IMR-90 (cell line): ENCODE data around the gene PEA15. TPM values are rescaled to one million over a fixed set of nuclear protein-coding genes. Genes with fewer than 3 reads are reported as not detected.

Experiments used
- ATAC-seq: fragments of 200-7000 bp; cut with Tn5 transposase; 2 replicates; pipeline ENCODE4 v1.9.1; 2020; ENCODE audit warnings: low read depth, mild to moderate bottlenecking, moderate library complexity
- BruUV-seq: library from RNA; stranded (reverse); fragments of 400-500 nt; replicated peaks from 2 replicates; lab custom pipeline; 2021; lab: Mats Ljungman, UMichigan
- CTCF ChIA-PET: fragments of 300-600 bp; formaldehyde crosslinking; extraction: SDS; loops from one replicate; lab custom pipeline; 2021; ENCODE audit warnings: antibody characterized with exemption; lab: Yijun Ruan, JAX
- POLR2A ChIA-PET: fragments of 300-600 bp; sonication (Branson Sonifier 250); formaldehyde crosslinking; loops from one replicate; lab custom pipeline; 2022; ENCODE audit warnings: antibody characterized with exemption; ENCODE audit not compliant: unreplicated experiment; lab: Charles Lee
- DNase-seq: peaks from one replicate; pipeline ENCODE4 v3.0.0; 2013
- H2AFZ ChIP-seq: replicated peaks from 2 replicates; pipeline ENCODE3; 2013; ENCODE audit warnings: low read length, mild to moderate bottlenecking; ENCODE audit not compliant: poor library complexity
- H2AK5ac ChIP-seq: 2 replicates; pipeline ENCODE4 v1.6.1; 2013; ENCODE audit warnings: low read depth, low read length, inconsistent platforms
- H2AK9ac ChIP-seq: replicated peaks from 2 replicates; pipeline ENCODE3; 2013; ENCODE audit warnings: mild to moderate bottlenecking, low read depth, low read length, moderate library complexity; ENCODE audit not compliant: poor library complexity
- H2BK120ac ChIP-seq: 2 replicates; pipeline ENCODE4 v1.6.1; 2013; ENCODE audit warnings: low read depth, low read length, inconsistent platforms
- H2BK15ac ChIP-seq: 3 replicates; pipeline ENCODE4 v1.6.1; 2013; ENCODE audit warnings: low read depth, low read length, inconsistent platforms
- H2BK20ac ChIP-seq: 2 replicates; pipeline ENCODE4 v1.6.1; 2013; ENCODE audit warnings: low read depth, mild to moderate bottlenecking, inconsistent platforms, low read length, moderate library complexity
- H2BK5ac ChIP-seq: 2 replicates; pipeline ENCODE4 v1.6.1; 2013; ENCODE audit warnings: mild to moderate bottlenecking, low read depth, low read length, inconsistent platforms; ENCODE audit not compliant: poor library complexity, severe bottlenecking
- H3K14ac ChIP-seq: replicated peaks from 2 replicates; pipeline ENCODE4 v1.6.1; 2013; ENCODE audit warnings: low read depth, low read length, inconsistent platforms
- H3K18ac ChIP-seq: 2 replicates; pipeline ENCODE4 v1.6.1; 2013; ENCODE audit warnings: low read depth, low read length, control low read depth
- H3K23ac ChIP-seq: 2 replicates; pipeline ENCODE4 v1.6.1; 2013; ENCODE audit warnings: low read depth, low read length, inconsistent platforms
- H3K27ac ChIP-seq: 2 replicates; pipeline ENCODE4 v1.5.1; 2013; ENCODE audit warnings: mild to moderate bottlenecking, control low read depth, low read length; ENCODE audit not compliant: insufficient read depth
- H3K27me3 ChIP-seq: 2 replicates; pipeline ENCODE4 v1.6.1; 2013; ENCODE audit warnings: low read length; ENCODE audit not compliant: control insufficient read depth, insufficient read depth
- H3K36me3 ChIP-seq: 2 replicates; pipeline ENCODE4 v1.6.1; 2013; ENCODE audit warnings: low read length, mixed read lengths; ENCODE audit not compliant: control insufficient read depth, insufficient read depth
- H3K4ac ChIP-seq: 2 replicates; pipeline ENCODE4 v1.6.1; 2013; ENCODE audit warnings: low read depth, low read length, inconsistent platforms
- H3K4me1 ChIP-seq: 2 replicates; pipeline ENCODE4 v1.6.1; 2013; ENCODE audit warnings: low read length, mixed read lengths; ENCODE audit not compliant: control insufficient read depth, insufficient read depth
- H3K4me2 ChIP-seq: 2 replicates; pipeline ENCODE4 v1.6.1; 2013; ENCODE audit warnings: low read depth, mild to moderate bottlenecking, control low read depth, low read length, moderate library complexity
- H3K4me3 ChIP-seq: 2 replicates; pipeline ENCODE4 v1.5.1; 2013; ENCODE audit warnings: low read depth, mild to moderate bottlenecking, control low read depth, low read length, moderate library complexity; ENCODE audit not compliant: insufficient read depth
- H3K56ac ChIP-seq: 2 replicates; pipeline ENCODE4 v1.6.1; 2013; ENCODE audit warnings: low read length, inconsistent platforms; ENCODE audit not compliant: insufficient read depth; ENCODE audit errors: extremely low read depth
- H3K79me1 ChIP-seq, 2 experiments: 2 replicates each; pipeline ENCODE4 v1.6.1; 2013; ENCODE audit warnings: low read length in 2 of 2, inconsistent platforms in 1 of 2, low read depth in 1 of 2
- H3K9ac ChIP-seq: 2 replicates; pipeline ENCODE4 v1.6.1; 2013; ENCODE audit warnings: low read depth, low read length, control low read depth
- H3K9me1 ChIP-seq: 2 replicates; pipeline ENCODE4 v1.6.1; 2013; ENCODE audit warnings: low read length, inconsistent platforms; ENCODE audit not compliant: insufficient read depth
- H3K9me3 ChIP-seq: 2 replicates; pipeline ENCODE4 v1.6.1; 2013; ENCODE audit warnings: low read length; ENCODE audit not compliant: control insufficient read depth, insufficient read depth
- H4K20me1 ChIP-seq: 2 replicates; pipeline ENCODE4 v1.6.1; 2013; ENCODE audit warnings: low read length, inconsistent platforms; ENCODE audit not compliant: insufficient read depth
- H4K5ac ChIP-seq: 2 replicates; pipeline ENCODE4 v1.6.1; 2013; ENCODE audit warnings: mild to moderate bottlenecking, low read depth, low read length, control low read depth
- H4K8ac ChIP-seq, 2 experiments: 2 replicates each; pipeline ENCODE4 v1.6.1; 2013; ENCODE audit warnings: low read depth in 2 of 2, low read length in 2 of 2, control low read depth in 1 of 2, inconsistent platforms in 1 of 2
- H4K91ac ChIP-seq: 2 replicates; pipeline ENCODE4 v1.6.1; 2013; ENCODE audit warnings: low read depth, low read length, inconsistent platforms; ENCODE audit not compliant: insufficient read depth
- BHLHE40 ChIP-seq: fragments of 150-350 bp; IDR thresholded peaks from 2 replicates; pipeline ENCODE4 v1.6.1; 2016; ENCODE audit warnings: mild to moderate bottlenecking, low read depth, low read length
- CEBPB ChIP-seq: IDR thresholded peaks from 2 replicates; pipeline ENCODE4 v1.6.1; 2012; ENCODE audit warnings: low read depth, low read length, improper control_type of control experiment
- CHD1 ChIP-seq: IDR thresholded peaks from 2 replicates; pipeline ENCODE4 v1.6.1; 2012; ENCODE audit warnings: low read depth, low read length, improper control_type of control experiment
- MAZ ChIP-seq: IDR thresholded peaks from 2 replicates; pipeline ENCODE4 v1.6.1; 2012; ENCODE audit warnings: low read depth, mild to moderate bottlenecking, low read length, improper control_type of control experiment, moderate library complexity, borderline replicate concordance
- MXI1 ChIP-seq: IDR thresholded peaks from 2 replicates; pipeline ENCODE4 v1.6.1; 2012; ENCODE audit warnings: low read depth, mild to moderate bottlenecking, low read length, moderate library complexity, borderline replicate concordance
- RAD21 ChIP-seq: IDR thresholded peaks from 2 replicates; pipeline ENCODE4 v1.6.1; 2012; ENCODE audit warnings: low read length, improper control_type of control experiment
- RFX5 ChIP-seq: IDR thresholded peaks from 2 replicates; pipeline ENCODE4 v1.8.0; 2012; ENCODE audit warnings: low read depth, mild to moderate bottlenecking, low read length, moderate library complexity
- SMC3 ChIP-seq: fragments of 150-350 bp; IDR thresholded peaks from 2 replicates; pipeline ENCODE4 v1.6.1; 2016; ENCODE audit warnings: low read depth, mild to moderate bottlenecking, antibody characterized with exemption, low read length, moderate library complexity
- WGBS, 2 experiments: methylation state at CpG; one replicate each; pipeline versions ENCODE4 v1.1.5 to v1.1.7; 2013; ENCODE audit warnings: missing lambda C conversion rate in 2 of 2; ENCODE audit not compliant: insufficient read length in 1 of 2; ENCODE audit errors: extremely low coverage in 2 of 2; 5-methylcytosine and 5-hydroxymethylcytosine counted together
- dilution Hi-C: fragments of 300-500 bp; cut with HindIII; formaldehyde crosslinking; loops from one replicate; pipeline ENCODE4 v1.14.3; 2018; ENCODE audit warnings: low sequenced_read_pairs; ENCODE audit not compliant: unreplicated experiment
- in situ Hi-C: fragments of 300-500 bp; cut with MboI; formaldehyde crosslinking; loops from 3 replicates; pipeline ENCODE4 v1.14.3; 2019; ENCODE audit warnings: low sequenced_read_pairs, inconsistent platforms, mixed read lengths
- intact Hi-C: fragments of 100-400 bp; cut with micrococcal nuclease; formaldehyde crosslinking; loops from 2 replicates; pipeline ENCODE4 v1.10.0; 2022
- polyA plus RNA-seq, 3 experiments: library from polyadenylated mRNA; depleted of rRNA; stranded (reverse); fragments of >200 nt; gene quantifications; 2 replicates each; pipeline ENCODE4 v1.2.3, GENCODE V29; 2012; ENCODE audit warnings: low replicate concordance in 1 of 3
- total RNA-seq: library from RNA; depleted of rRNA; stranded (reverse); fragments of >200 nt; gene quantifications from 2 replicates; pipeline ENCODE4 v1.2.3, GENCODE V29; 2012
- TF ChIP-seq, protein P1 (sequence below): conservative IDR thresholded peaks from 2 replicates; pipeline ENCODE4 v1.5.1; 2012; ENCODE audit warnings: mild to moderate bottlenecking, low read depth, low read length, improper control_type of control experiment
- TF ChIP-seq, protein P2 (sequence below): fragments of 150-350 bp; IDR thresholded peaks from 2 replicates; pipeline ENCODE4 v1.6.1; 2016; ENCODE audit warnings: low read depth, mild to moderate bottlenecking, low read length, moderate library complexity, borderline replicate concordance

The PEA15 gene
- total and polyA plus RNA-seq, 2 of the 4 experiments (the other 2 are of a cell fraction), result 296 to 754 TPM

DNA sequence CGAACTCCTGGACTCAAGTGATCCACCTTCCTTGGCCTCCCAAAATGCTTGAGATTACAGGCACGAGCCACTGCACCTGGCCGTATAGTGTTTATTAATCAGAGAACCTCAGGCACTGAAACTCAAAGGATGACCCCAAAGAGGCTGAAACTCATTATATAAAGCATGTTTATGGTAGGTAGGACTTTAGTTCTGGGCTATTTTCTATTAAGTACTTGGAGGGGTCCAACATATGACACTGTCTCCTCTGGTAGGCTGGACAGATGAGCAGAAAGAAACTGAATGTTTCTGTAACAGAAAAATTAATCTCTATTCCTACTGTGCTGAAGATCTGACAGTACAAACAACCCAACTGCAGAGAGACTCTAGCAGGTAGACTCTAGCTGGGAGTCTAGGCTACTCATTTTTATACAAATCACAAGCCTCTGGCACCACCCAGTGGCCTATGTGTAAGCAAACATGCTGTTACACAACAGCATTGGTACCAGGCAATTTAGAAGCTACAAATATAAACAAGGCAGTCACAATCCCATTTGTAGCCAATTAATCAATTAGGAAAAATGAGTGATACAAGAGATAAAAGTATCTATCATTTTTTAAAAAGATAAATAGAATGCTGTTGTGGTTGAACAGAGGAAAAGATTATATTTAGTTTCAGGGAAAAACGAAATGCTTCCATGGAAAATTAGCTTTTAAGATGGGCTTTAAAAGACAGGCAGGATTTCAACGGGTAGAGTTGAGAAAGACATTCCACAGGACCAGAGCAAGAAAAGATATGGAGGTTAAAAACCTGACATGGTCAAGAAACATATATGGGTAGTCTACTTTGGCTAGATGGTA lies 46.7 kb downstream of the PEA15 start:
- Histone ChIP-seq H3K4me1 (no peaks in the 10 kb centered on the region), H2BK5ac (no peak overlapping the region), H4K5ac (no peak overlapping the region), H2AK5ac (no peak overlapping the region), H4K8ac (no peak overlapping the region), H3K4ac (no peak overlapping the region), H2BK20ac (no peak overlapping the region), H2AFZ (no peak overlapping the region), H3K18ac (no peak overlapping the region), H4K20me1 (peaks cover 13% of the 10 kb centered on the region), H3K4me3 (no peak overlapping the region), H3K14ac (no peak overlapping the region), H3K36me3 (peaks cover 2% of the 10 kb centered on the region), H3K9me1 (no peaks in the 10 kb centered on the region), H3K9me3 (no peaks in the 10 kb centered on the region), H3K79me1 (peaks cover 14 to 42% of the 10 kb centered on the region in 2 experiments; a peak in 3 of 4 replicates), H2BK120ac (no peak overlapping the region), H3K4me2 (no peak overlapping the region), H3K9ac (no peak overlapping the region), H3K23ac (no peak overlapping the region), H2AK9ac (no peak overlapping the region), H3K27me3 (no peaks in the 10 kb centered on the region), H4K91ac (no peak overlapping the region), H3K56ac (no peak overlapping the region), H3K27ac (no peak overlapping the region), H2BK15ac (no peak overlapping the region)
- CTCF ChIA-PET, result interaction anchor here (0.6 to 2.8 kb wide), 27 partner anchors 8 to 179 kb away, joined by 3 to 26 read pairs (median 5); partner anchors contain the start of genes CASQ1 and PEX19
- ATAC-seq, result peak; percentile 85
- peak; percentile 77 for DNase-seq
- intact Hi-C loops, result no loop called here
- TF ChIP-seq MAZ (no peak), CEBPB (peak; percentile 95), SMC3 (peak; percentile 84), BHLHE40 (no peak), RAD21 (peak; percentile 83), RFX5 (peak; percentile 73), MXI1 (no peak), CHD1 (no peak)
- TF ChIP-seq, protein P1, sequence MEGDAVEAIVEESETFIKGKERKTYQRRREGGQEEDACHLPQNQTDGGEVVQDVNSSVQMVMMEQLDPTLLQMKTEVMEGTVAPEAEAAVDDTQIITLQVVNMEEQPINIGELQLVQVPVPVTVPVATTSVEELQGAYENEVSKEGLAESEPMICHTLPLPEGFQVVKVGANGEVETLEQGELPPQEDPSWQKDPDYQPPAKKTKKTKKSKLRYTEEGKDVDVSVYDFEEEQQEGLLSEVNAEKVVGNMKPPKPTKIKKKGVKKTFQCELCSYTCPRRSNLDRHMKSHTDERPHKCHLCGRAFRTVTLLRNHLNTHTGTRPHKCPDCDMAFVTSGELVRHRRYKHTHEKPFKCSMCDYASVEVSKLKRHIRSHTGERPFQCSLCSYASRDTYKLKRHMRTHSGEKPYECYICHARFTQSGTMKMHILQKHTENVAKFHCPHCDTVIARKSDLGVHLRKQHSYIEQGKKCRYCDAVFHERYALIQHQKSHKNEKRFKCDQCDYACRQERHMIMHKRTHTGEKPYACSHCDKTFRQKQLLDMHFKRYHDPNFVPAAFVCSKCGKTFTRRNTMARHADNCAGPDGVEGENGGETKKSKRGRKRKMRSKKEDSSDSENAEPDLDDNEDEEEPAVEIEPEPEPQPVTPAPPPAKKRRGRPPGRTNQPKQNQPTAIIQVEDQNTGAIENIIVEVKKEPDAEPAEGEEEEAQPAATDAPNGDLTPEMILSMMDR, result peak; percentile 72
- TF ChIP-seq, protein P2, sequence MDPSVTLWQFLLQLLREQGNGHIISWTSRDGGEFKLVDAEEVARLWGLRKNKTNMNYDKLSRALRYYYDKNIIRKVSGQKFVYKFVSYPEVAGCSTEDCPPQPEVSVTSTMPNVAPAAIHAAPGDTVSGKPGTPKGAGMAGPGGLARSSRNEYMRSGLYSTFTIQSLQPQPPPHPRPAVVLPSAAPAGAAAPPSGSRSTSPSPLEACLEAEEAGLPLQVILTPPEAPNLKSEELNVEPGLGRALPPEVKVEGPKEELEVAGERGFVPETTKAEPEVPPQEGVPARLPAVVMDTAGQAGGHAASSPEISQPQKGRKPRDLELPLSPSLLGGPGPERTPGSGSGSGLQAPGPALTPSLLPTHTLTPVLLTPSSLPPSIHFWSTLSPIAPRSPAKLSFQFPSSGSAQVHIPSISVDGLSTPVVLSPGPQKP, result no peak
- in situ Hi-C loops, result no loop called here
- dilution Hi-C loops, result no loop called here
- POLR2A ChIA-PET, result interaction anchor here (0.8 kb wide), 1 partner anchor 9 kb away, joined by 4 read pairs; no protein-coding TSS in a partner anchor
- WGBS, 2 experiments, result 52% methylated on average over 2 of the region's 5 CpGs; no CpG with 5 or more reads in 1 of the 2 experiments
- no TSS peak for BruUV-seq
